HepG2 (cell line): ENCODE results near the gene GABRP. TPM values are rescaled to one million over a fixed set of nuclear protein-coding genes. Genes with fewer than 3 reads are reported as not detected.

Source experiments
- ATAC-seq: fragments of 200-7000 bp; cut with Tn5 transposase; 3 replicates; pipeline ENCODE4 v1.9.1; 2020; ENCODE audit warnings: mild to moderate bottlenecking, moderate library complexity
- BruUV-seq: library from RNA; stranded (reverse); fragments of 400-500 nt; replicated peaks from 2 replicates; lab custom pipeline; 2021; lab: Mats Ljungman, UMichigan
- CTCF ChIA-PET: fragments of 300-600 bp; formaldehyde crosslinking; extraction: SDS; loops from one replicate; lab custom pipeline; 2021; ENCODE audit warnings: low total read pairs, inconsistent platforms, low intra/inter-chr PET ratio; lab: Yijun Ruan, JAX
- POLR2A ChIA-PET: fragments of 350-600 bp; sonication (Branson Sonifier 250); formaldehyde crosslinking; loops from one replicate; lab custom pipeline; 2020; ENCODE audit warnings: antibody characterized with exemption, inconsistent platforms; lab: Yijun Ruan, JAX
- DNase-seq: peaks from one replicate; pipeline ENCODE4 v3.0.0-alpha.2; 2015; ENCODE audit warnings: low spot score
- FAIRE-seq: peaks from 3 replicates; lab custom pipeline; 2011; peaks lifted over from hg19 to GRCh38; lab: Jason Lieb, UNC
- H2AFZ ChIP-seq: one replicate; pipeline ENCODE4 v1.6.1; 2011; ENCODE audit warnings: low read length, inconsistent platforms
- H3K27ac ChIP-seq: fragments of 300-600 bp; 3 replicates; pipeline ENCODE4 v1.8.0; 2011; ENCODE audit warnings: mixed run types, mild to moderate bottlenecking, mixed read lengths, low read length, inconsistent platforms; ENCODE audit not compliant: insufficient read depth; ENCODE audit errors: extremely low read length
- H3K27me3 ChIP-seq, 2 experiments: fragments of 200-600 bp in 1 of 2; 2 replicates in 1 of 2; 3 replicates in 1 of 2; pipeline versions ENCODE4 v1.6.0 to v1.8.0; 2011; ENCODE audit warnings: low read length in 2 of 2, mild to moderate bottlenecking in 2 of 2, moderate library complexity in 2 of 2, inconsistent platforms in 1 of 2; ENCODE audit not compliant: insufficient read depth in 2 of 2, control insufficient read depth in 1 of 2
- H3K36me3 ChIP-seq, 2 experiments: fragments of 200-600 bp in 1 of 2; replicated peaks in 1 of 2; 2 replicates in 1 of 2; 3 replicates in 1 of 2; pipeline versions ENCODE4 v1.5.1 to v1.8.0; 2011; ENCODE audit warnings: low read length in 2 of 2, inconsistent platforms in 1 of 2; ENCODE audit not compliant: insufficient read depth in 2 of 2, control insufficient read depth in 1 of 2
- H3K4me1 ChIP-seq: 2 replicates; pipeline ENCODE4 v1.5.1; 2012; ENCODE audit warnings: low read length, inconsistent platforms; ENCODE audit not compliant: insufficient read depth
- H3K4me2 ChIP-seq: 2 replicates; pipeline ENCODE4 v1.6.0; 2011; ENCODE audit warnings: low read depth, low read length, inconsistent platforms
- H3K4me3 ChIP-seq, 3 experiments: fragments of 200-600 bp in 1 of 3; sonication (generic), shearing (Covaris generic) in 1 of 3; replicated peaks in 1 of 3; 2 replicates each; pipeline ENCODE4 v1.5.1; 2011 to 2016; ENCODE audit warnings: low read length in 3 of 3, inconsistent platforms in 2 of 3, low read depth in 2 of 3, mild to moderate bottlenecking in 2 of 3, control low read depth in 1 of 3, mixed read lengths in 1 of 3; ENCODE audit not compliant: insufficient read depth in 1 of 3
- H3K79me2 ChIP-seq: one replicate; pipeline ENCODE4 v1.6.1; 2011; ENCODE audit warnings: low read length, inconsistent platforms; ENCODE audit not compliant: insufficient read depth
- H3K9ac ChIP-seq: 2 replicates; pipeline ENCODE4 v1.6.0; 2011; ENCODE audit warnings: mild to moderate bottlenecking, low read depth, low read length, inconsistent platforms; ENCODE audit not compliant: insufficient read depth
- H3K9me3 ChIP-seq: 2 replicates; pipeline ENCODE4 v1.5.1; 2012; ENCODE audit warnings: mild to moderate bottlenecking, low read length
- H4K20me1 ChIP-seq: 2 replicates; pipeline ENCODE4 v1.6.0; 2011; ENCODE audit warnings: inconsistent platforms, mild to moderate bottlenecking, low read length, moderate library complexity; ENCODE audit not compliant: insufficient read depth
- FOXJ3 ChIP-seq: sonication (generic); formaldehyde crosslinking; IDR thresholded peaks from 2 replicates; pipeline ENCODE4 v1.4.0; 2020; ENCODE audit warnings: missing genetic modification reagents, mild to moderate bottlenecking, borderline replicate concordance
- HOXA5 ChIP-seq: sonication (generic); formaldehyde crosslinking; IDR thresholded peaks from 2 replicates; pipeline ENCODE4 v1.4.0; 2020; ENCODE audit warnings: missing genetic modification reagents
- MEIS1 ChIP-seq: sonication (generic); formaldehyde crosslinking; IDR thresholded peaks from 2 replicates; pipeline ENCODE4 v1.9.0; 2021; ENCODE audit warnings: mild to moderate bottlenecking, missing genetic modification reagents, moderate library complexity, borderline replicate concordance
- NCOR1 ChIP-seq: fragments of 200-600 bp; sonication (generic); IDR thresholded peaks from 2 replicates; pipeline ENCODE4 v1.7.0; 2017; ENCODE audit warnings: antibody characterized with exemption, low read length, borderline replicate concordance
- NFE2L1 ChIP-seq: sonication (generic); formaldehyde crosslinking; IDR thresholded peaks from 2 replicates; pipeline ENCODE4 v1.4.0; 2020; ENCODE audit warnings: missing genetic modification reagents, mild to moderate bottlenecking, borderline replicate concordance
- POLR2G ChIP-seq: fragments of 200-400 bp; formaldehyde crosslinking; IDR thresholded peaks from 2 replicates; pipeline ENCODE4 v1.6.1; 2018; ENCODE audit warnings: mild to moderate bottlenecking, low read depth, low read length, moderate library complexity
- RXRA ChIP-seq: sonication (generic); formaldehyde crosslinking; IDR thresholded peaks from 2 replicates; pipeline ENCODE4 v1.5.1; 2020; ENCODE audit warnings: missing genetic modification reagents
- SIN3A ChIP-seq: IDR thresholded peaks from 2 replicates; pipeline ENCODE4 v1.6.1; 2011; ENCODE audit warnings: low read depth, mild to moderate bottlenecking, control low read depth, low read length, borderline replicate concordance
- YEATS2 ChIP-seq: sonication (generic); formaldehyde crosslinking; IDR thresholded peaks from 2 replicates; pipeline ENCODE4 v1.4.0; 2020; ENCODE audit warnings: missing genetic modification reagents, borderline replicate concordance
- ZFP1 ChIP-seq: IDR thresholded peaks from 2 replicates; pipeline ENCODE4 v1.6.1; 2016
- ZKSCAN5 ChIP-seq: sonication (generic); formaldehyde crosslinking; IDR thresholded peaks from 2 replicates; pipeline ENCODE4 v1.5.1; 2020; ENCODE audit warnings: mild to moderate bottlenecking, missing genetic modification reagents
- ZNF12 ChIP-seq: sonication (generic); formaldehyde crosslinking; IDR thresholded peaks from 2 replicates; pipeline ENCODE4 v1.5.0; 2020; ENCODE audit warnings: missing genetic modification reagents
- ZNF333 ChIP-seq: sonication (generic); formaldehyde crosslinking; IDR thresholded peaks from 2 replicates; pipeline ENCODE4 v1.4.0; 2020; ENCODE audit warnings: mild to moderate bottlenecking, missing genetic modification reagents, borderline replicate concordance
- ZNF501 ChIP-seq: sonication (generic); formaldehyde crosslinking; IDR thresholded peaks from 2 replicates; pipeline ENCODE4 v1.5.1; 2020; ENCODE audit warnings: mild to moderate bottlenecking, moderate library complexity, missing genetic modification reagents
- ZNF567 ChIP-seq: sonication (generic); formaldehyde crosslinking; IDR thresholded peaks from 2 replicates; pipeline ENCODE4 v1.8.1; 2023; ENCODE audit warnings: mild to moderate bottlenecking, missing genetic modification reagents, borderline replicate concordance
- WGBS: methylation state at CpG from one replicate; pipeline ENCODE4 v1.1.6; 2017; ENCODE audit warnings: low lambda C conversion rate; 5-methylcytosine and 5-hydroxymethylcytosine counted together
- in situ Hi-C: cut with HindIII; loops from 2 replicates; pipeline ENCODE4 v1.10.0; 2017; ENCODE audit warnings: low pct_unique_long_range_greater_than_20kb; ENCODE audit not compliant: extremely low pct_ligation_motif_present
- intact Hi-C: fragments of 100-400 bp; cut with micrococcal nuclease; formaldehyde crosslinking; loops from one replicate; pipeline ENCODE4 v1.10.0; 2022; ENCODE audit not compliant: unreplicated experiment
- polyA plus RNA-seq, 8 experiments: library from polyadenylated mRNA; depleted of rRNA in 3 of 8; stranded (reverse) in 7 of 8; unstranded in 1 of 8; fragments of >200 nt; fragmentation: Illumina TruSeq in 4 of 8; extraction: Trizol in 4 of 8; gene quantifications; 2 replicates each; pipeline versions ENCODE4 v1.2.1 to v1.2.3, GENCODE V29; 2011 to 2016; ENCODE audit warnings: low read depth in 4 of 8, missing spikeins in 1 of 8, mixed read lengths in 1 of 8; ENCODE audit not compliant: insufficient read depth in 1 of 8
- total RNA-seq, 5 experiments: library from RNA; depleted of rRNA; stranded (reverse); fragments of >200 nt; fragmentation: Illumina TruSeq; extraction: Trizol; gene quantifications; 2 replicates each; pipeline ENCODE4 v1.2.3, GENCODE V29; 2016; ENCODE audit warnings: low read depth in 1 of 5
- TF ChIP-seq, protein P1 (sequence below): sonication (generic); formaldehyde crosslinking; IDR thresholded peaks from 2 replicates; pipeline ENCODE4 v1.4.0; 2020; ENCODE audit warnings: missing genetic modification reagents, mild to moderate bottlenecking, borderline replicate concordance
- TF ChIP-seq, protein P2 (sequence below): sonication (generic); formaldehyde crosslinking; IDR thresholded peaks from 2 replicates; pipeline ENCODE4 v1.5.1; 2020; ENCODE audit warnings: mild to moderate bottlenecking, missing genetic modification reagents, borderline replicate concordance

The GABRP gene
- total and polyA plus RNA-seq, 2 of the 13 experiments (the other 11 are each of a cell fraction or from before 2014, with no cell fraction given), result not detected

DNA sequence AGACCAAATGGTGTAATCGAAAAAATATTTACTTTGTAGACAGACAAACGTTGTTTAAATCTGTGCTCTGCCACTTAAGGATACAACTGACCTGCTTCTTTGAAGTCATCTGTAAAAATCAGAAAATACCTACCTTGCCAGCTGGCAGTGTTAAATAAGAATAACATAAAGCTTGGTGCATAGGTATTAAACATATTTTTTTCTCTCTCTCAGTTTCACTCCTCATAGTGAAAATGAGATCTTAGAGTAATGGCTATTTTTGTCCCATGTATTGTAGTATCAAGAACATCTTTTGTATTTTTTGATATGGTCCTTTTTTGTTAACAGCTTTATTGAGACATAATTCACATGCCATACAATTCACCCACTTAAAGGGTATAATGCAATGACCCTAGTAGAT, 60.3 kb downstream of the GABRP start:
- Histone ChIP-seq H3K4me2 (no peak overlapping the region), H3K4me3 (no peak overlapping the region), H3K4me1 (no peaks in the 10 kb centered on the region), H3K27me3 (no peaks in the 10 kb centered on the region)
- ATAC-seq (no peak), DNase-seq (no peak)
- no TSS peak for BruUV-seq
- TF ChIP-seq ZNF567 (CRISPR knock-in tag) (no peak), SIN3A (no peak), HOXA5 (CRISPR knock-in tag) (no peak), NCOR1 (no peak), ZFP1 (no peak), ZNF12 (no peak), NFE2L1 (CRISPR knock-in tag) (no peak), ZNF501 (no peak), ZNF333 (CRISPR knock-in tag) (no peak)
- TF ChIP-seq, all 625 proteins: peak for 0
- in situ Hi-C loops, result no loop called here
- ChIA-PET CTCF (no interaction called here), POLR2A (no interaction called here)
- Histone ChIP-seq H3K9me3 (no peaks in the 10 kb centered on the region), H3K9ac (no peak overlapping the region), H3K27ac (no peak overlapping the region), H3K36me3 (no peaks in the 10 kb centered on the region), H3K79me2 (no peaks in the 10 kb centered on the region), H2AFZ (no peak overlapping the region), H4K20me1 (no peaks in the 10 kb centered on the region)
- WGBS, result 0% methylated on average over 2 of the region's 2 CpGs
- no peak for FAIRE-seq
- intact Hi-C loops, result no loop called here

DNA sequence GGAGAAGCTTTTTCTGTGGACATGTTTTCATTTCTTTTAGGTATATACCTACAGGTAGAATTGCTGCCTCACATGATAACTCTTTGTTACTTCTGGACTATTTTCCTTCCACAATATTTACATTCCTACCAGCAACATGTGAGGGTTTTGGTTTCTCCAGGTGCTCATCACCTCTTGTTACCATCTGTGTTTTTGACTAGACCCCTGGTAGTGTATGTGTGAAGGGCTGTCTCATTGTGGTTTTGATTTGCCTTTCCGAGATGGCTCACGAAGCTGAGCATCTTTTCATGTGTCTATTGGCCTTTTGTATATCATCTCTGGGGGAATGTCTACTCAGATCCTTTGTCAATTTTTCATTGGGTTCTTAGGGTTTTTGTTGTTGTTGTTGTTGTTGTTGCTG, 61.1 kb downstream of the GABRP start:
- ATAC-seq (no peak), DNase-seq (no peak), FAIRE-seq (no peak)
- no TSS peak for BruUV-seq
- POLR2A ChIA-PET, result no interaction called here
- Histone ChIP-seq H3K27ac (no peak overlapping the region), H3K27me3 (no peaks in the 10 kb centered on the region), H2AFZ (no peak overlapping the region), H4K20me1 (no peaks in the 10 kb centered on the region), H3K36me3 (no peaks in the 10 kb centered on the region), H3K9me3 (no peaks in the 10 kb centered on the region), H3K4me1 (no peaks in the 10 kb centered on the region), H3K4me3 (no peak overlapping the region), H3K79me2 (no peaks in the 10 kb centered on the region), H3K4me2 (no peak overlapping the region), H3K9ac (no peak overlapping the region)
- WGBS, result 3% methylated on average over 2 of the region's 2 CpGs
- CTCF ChIA-PET, result no interaction called here
- in situ Hi-C loops, result no loop called here
- intact Hi-C loops, result no loop called here
- TF ChIP-seq MEIS1 (CRISPR knock-in tag), result no peak
- TF ChIP-seq, protein P1, sequence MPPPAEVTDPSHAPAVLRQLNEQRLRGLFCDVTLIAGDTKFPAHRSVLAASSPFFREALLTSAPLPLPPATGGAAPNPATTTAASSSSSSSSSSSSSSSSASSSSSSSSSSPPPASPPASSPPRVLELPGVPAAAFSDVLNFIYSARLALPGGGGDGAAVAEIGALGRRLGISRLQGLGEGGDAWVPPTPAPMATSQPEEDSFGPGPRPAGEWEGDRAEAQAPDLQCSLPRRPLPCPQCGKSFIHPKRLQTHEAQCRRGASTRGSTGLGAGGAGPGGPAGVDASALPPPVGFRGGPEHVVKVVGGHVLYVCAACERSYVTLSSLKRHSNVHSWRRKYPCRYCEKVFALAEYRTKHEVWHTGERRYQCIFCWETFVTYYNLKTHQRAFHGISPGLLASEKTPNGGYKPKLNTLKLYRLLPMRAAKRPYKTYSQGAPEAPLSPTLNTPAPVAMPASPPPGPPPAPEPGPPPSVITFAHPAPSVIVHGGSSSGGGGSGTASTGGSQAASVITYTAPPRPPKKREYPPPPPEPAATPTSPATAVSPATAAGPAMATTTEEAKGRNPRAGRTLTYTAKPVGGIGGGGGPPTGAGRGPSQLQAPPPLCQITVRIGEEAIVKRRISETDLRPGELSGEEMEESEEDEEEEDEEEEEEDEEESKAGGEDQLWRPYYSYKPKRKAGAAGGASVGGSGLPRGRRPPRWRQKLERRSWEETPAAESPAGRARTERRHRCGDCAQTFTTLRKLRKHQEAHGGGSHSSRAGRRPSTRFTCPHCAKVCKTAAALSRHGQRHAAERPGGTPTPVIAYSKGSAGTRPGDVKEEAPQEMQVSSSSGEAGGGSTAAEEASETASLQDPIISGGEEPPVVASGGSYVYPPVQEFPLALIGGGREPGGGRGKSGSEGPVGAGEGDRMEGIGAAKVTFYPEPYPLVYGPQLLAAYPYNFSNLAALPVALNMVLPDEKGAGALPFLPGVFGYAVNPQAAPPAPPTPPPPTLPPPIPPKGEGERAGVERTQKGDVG, result no peak
- TF ChIP-seq POLR2G, result no peak
- no peak for TF ChIP-seq RXRA
- TF ChIP-seq, protein P2, sequence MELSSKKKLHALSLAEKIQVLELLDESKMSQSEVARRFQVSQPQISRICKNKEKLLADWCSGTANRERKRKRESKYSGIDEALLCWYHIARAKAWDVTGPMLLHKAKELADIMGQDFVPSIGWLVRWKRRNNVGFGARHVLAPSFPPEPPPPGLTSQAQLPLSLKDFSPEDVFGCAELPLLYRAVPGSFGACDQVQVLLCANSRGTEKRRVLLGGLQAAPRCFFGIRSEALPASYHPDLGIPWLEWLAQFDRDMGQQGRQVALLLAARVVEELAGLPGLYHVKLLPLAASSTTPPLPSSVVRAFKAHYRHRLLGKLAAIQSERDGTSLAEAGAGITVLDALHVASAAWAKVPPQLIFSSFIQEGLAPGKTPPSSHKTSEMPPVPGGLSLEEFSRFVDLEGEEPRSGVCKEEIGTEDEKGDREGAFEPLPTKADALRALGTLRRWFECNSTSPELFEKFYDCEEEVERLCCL (CRISPR knock-in tag), result no peak
- no peak for TF ChIP-seq YEATS2
- TF ChIP-seq FOXJ3 (CRISPR knock-in tag), result no peak
- TF ChIP-seq ZKSCAN5 (CRISPR knock-in tag), result no peak
